ENCODE results near the gene MYCN.
"Not testable (repeated sequence)": the region's sequence is repeated elsewhere in the genome, so short reads cannot be mapped to it uniquely, and the experiment has no call there.

MYCN gene

DNA sequence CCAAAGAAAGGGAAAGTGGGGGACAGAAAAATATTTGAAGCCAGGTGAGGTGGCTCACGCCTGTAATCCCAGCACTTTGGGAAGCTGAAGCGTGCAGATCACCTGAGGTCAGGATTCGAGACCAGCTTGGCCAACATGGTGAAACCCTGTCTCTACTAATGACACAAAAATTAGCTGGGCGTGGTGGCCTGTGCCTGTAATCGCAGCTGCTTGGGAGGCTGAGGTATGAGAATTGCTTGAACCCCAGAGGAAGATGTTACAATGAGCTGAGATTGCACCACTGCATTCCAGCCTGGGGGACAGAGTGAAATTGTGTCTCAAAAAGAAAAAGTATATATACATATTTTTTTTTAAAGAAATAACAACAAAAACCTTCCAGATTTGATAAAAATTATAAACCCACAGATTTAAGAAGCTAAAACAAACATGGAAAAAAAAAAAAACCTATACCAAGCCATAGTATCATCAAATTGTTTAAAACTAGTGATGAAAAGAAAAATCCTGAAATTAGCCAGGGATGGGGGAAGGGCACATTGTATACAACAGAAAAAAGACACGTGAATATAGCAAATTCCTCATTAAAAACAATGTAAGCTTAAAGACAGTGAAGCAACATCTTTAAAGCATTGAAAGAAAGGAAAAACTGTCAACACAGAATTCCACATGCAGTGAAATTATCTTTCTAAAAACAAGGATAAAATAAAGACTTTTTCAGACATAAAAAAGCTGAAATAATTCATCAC lies 40.4 kb upstream of the MYCN start:
- no peaks in the 10 kb centered on the region for H3K27me3 ChIP-seq (ENCODE audit: control insufficient read depth, insufficient read depth, low read length)
- H3K27ac ChIP-seq (ENCODE audit: low read depth, low read length) = no peak overlapping the region
- no peaks in the 10 kb centered on the region for H3K4me1 ChIP-seq (ENCODE audit: control insufficient read depth, insufficient read depth, low read length)
- H3K4me3 ChIP-seq (ENCODE audit: low read length) = no peak overlapping the region
- no peaks in the 10 kb centered on the region for H3K36me3 ChIP-seq (ENCODE audit: control insufficient read depth, insufficient read depth, low read length)
- H3K9ac ChIP-seq (ENCODE audit: low read length) = no peak overlapping the region

DNA sequence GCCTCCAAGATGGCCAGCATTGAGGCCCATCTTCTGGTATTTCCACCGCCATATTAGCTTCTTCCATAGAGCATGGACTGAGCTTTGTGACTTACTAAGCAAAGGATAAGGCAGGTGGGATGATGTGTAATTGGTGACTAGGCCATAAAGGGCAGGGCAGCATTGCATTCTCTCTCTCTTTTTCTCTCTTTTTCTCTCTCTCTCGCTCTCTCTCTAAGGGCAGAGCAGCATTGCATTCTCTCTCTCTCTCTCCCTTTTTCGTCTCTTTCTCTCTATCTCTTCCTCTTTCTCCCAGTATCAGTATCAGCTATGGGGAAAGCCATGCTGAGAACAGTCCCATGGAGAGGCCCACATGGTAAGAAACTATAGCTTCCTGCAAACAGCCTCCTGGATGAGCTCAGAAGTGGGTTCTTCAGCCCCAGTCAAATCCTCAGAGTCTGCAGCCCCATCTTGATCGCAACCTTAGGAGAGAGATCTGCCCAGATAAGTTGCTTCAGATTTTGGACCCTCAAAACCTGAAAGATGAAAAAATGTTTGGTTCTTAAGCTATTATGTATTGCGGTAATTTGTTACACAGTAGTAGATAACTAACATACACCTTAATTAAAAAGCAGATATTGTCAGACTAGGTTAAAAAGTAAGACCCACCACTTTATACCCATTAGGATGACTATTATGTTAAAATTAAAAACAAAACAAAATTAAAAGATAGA lies 39.1 kb upstream of the MYCN start:
- no peaks in the 10 kb centered on the region for H3K27me3 ChIP-seq (ENCODE audit: control insufficient read depth, insufficient read depth, low read length)
- no peak overlapping the region for H3K9ac ChIP-seq (ENCODE audit: low read length)
- no peaks in the 10 kb centered on the region for H3K4me1 ChIP-seq (ENCODE audit: control insufficient read depth, insufficient read depth, low read length)
- H3K36me3 ChIP-seq (ENCODE audit: control insufficient read depth, insufficient read depth, low read length) = no peaks in the 10 kb centered on the region
- no peak overlapping the region for H3K27ac ChIP-seq (ENCODE audit: low read depth, low read length)
- H3K4me3 ChIP-seq (ENCODE audit: low read length) = no peak overlapping the region

DNA sequence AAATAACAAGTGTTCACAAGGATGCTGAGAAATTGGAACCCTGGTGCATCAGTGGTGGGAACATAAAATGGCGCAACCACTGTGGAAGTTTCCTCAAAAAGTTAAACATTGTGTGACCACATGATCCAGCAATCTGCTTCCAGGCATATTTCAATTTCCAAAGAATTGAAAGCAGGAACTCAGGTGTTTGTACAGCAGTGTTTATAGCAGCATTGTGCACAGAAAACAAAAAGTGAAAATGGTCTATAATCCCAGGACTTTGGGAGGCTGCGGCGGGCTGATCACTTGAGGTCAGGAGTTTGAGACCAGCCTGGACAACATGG lies 38.6 kb upstream of the MYCN start:
- no peak overlapping the region for H3K27ac ChIP-seq (ENCODE audit: low read depth, low read length)
- H3K27me3 ChIP-seq (ENCODE audit: control insufficient read depth, insufficient read depth, low read length) = no peaks in the 10 kb centered on the region

GRCh38 chr2:15903910-15904309 lies 36.4 kb upstream of the MYCN start:
- not testable (repeated sequence) for H3K27me3 ChIP-seq (ENCODE audit: control insufficient read depth, insufficient read depth, low read length); H3K4me1 ChIP-seq (ENCODE audit: control insufficient read depth, insufficient read depth, low read length); H3K36me3 ChIP-seq (ENCODE audit: control insufficient read depth, insufficient read depth, low read length); H3K4me3 ChIP-seq (ENCODE audit: low read length); H3K27ac ChIP-seq (ENCODE audit: low read depth, low read length); H3K9ac ChIP-seq (ENCODE audit: low read length)

More for the DNA sequence above, 38.6 kb upstream of the MYCN start:
- H3K9ac ChIP-seq (ENCODE audit: low read length) = no peak overlapping the region
- H3K36me3 ChIP-seq (ENCODE audit: control insufficient read depth, insufficient read depth, low read length) = no peaks in the 10 kb centered on the region
- H3K4me1 ChIP-seq (ENCODE audit: control insufficient read depth, insufficient read depth, low read length) = no peaks in the 10 kb centered on the region
- no peak overlapping the region for H3K4me3 ChIP-seq (ENCODE audit: low read length)

GRCh38 chr2:15905267-15905645 lies 35.1 kb upstream of the MYCN start:
- no peak overlapping the region for H3K9ac ChIP-seq (ENCODE audit: low read length)
- H3K4me1 ChIP-seq (ENCODE audit: control insufficient read depth, insufficient read depth, low read length) = no peaks in the 10 kb centered on the region
- H3K27me3 ChIP-seq (ENCODE audit: control insufficient read depth, insufficient read depth, low read length) = no peaks in the 10 kb centered on the region
- H3K27ac ChIP-seq (ENCODE audit: low read depth, low read length) = no peak overlapping the region
- H3K36me3 ChIP-seq (ENCODE audit: control insufficient read depth, insufficient read depth, low read length) = no peaks in the 10 kb centered on the region
- no peak overlapping the region for H3K4me3 ChIP-seq (ENCODE audit: low read length)

- Histone ChIP-seq H3K36me3 (ENCODE audit: control insufficient read depth, insufficient read depth, low read length) (no peaks in the 10 kb centered on the region), H3K4me1 (ENCODE audit: control insufficient read depth, insufficient read depth, low read length) (no peaks in the 10 kb centered on the region), H3K9ac (ENCODE audit: low read length) (no peak overlapping the region), H3K4me3 (ENCODE audit: low read length) (no peak overlapping the region), H3K27ac (ENCODE audit: low read depth, low read length) (no peak overlapping the region), H3K27me3 (ENCODE audit: control insufficient read depth, insufficient read depth, low read length) (no peaks in the 10 kb centered on the region)
Measured at GRCh38 chr2:15905986-15906491, 34.3 kb upstream of the MYCN start.

DNA sequence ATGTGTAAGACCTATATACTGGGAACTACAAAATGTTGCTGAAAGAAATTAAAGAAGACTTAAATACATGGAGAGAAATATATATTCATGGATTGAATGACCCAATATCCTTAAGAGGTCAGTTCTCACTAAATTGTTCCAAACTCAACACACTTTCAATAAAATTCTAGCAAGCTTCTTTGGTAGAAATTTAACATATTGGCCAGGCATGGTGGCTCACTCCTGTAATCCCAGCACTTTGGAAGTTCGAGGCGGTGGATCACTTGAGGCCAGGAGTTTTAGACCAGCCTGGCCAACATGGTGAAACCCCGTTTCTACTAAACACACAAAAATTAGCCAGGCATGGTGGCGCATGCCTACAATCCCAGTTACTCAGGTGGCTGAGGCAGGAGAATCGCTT lies 33.6 kb upstream of the MYCN start:
- H3K27ac ChIP-seq (ENCODE audit: low read depth, low read length) = no peak overlapping the region
- H3K36me3 ChIP-seq (ENCODE audit: control insufficient read depth, insufficient read depth, low read length) = no peaks in the 10 kb centered on the region
- H3K27me3 ChIP-seq (ENCODE audit: control insufficient read depth, insufficient read depth, low read length) = no peaks in the 10 kb centered on the region
- H3K4me1 ChIP-seq (ENCODE audit: control insufficient read depth, insufficient read depth, low read length) = no peaks in the 10 kb centered on the region
- H3K4me3 ChIP-seq (ENCODE audit: low read length) = no peak overlapping the region
- H3K9ac ChIP-seq (ENCODE audit: low read length) = no peak overlapping the region

- H3K36me3 ChIP-seq (ENCODE audit: control insufficient read depth, insufficient read depth, low read length) = no peaks in the 10 kb centered on the region
- H3K27me3 ChIP-seq (ENCODE audit: control insufficient read depth, insufficient read depth, low read length) = no peaks in the 10 kb centered on the region
- H3K27ac ChIP-seq (ENCODE audit: low read depth, low read length) = no peak overlapping the region
- H3K4me1 ChIP-seq (ENCODE audit: control insufficient read depth, insufficient read depth, low read length) = peaks cover 5% of the 10 kb centered on the region
- H3K9ac ChIP-seq (ENCODE audit: low read length) = no peak overlapping the region
- no peak overlapping the region for H3K4me3 ChIP-seq (ENCODE audit: low read length)
Measured at GRCh38 chr2:15907461-15908324, 32.7 kb upstream of the MYCN start.

- Histone ChIP-seq H3K4me1 (ENCODE audit: control insufficient read depth, insufficient read depth, low read length) (peaks cover 5% of the 10 kb centered on the region), H3K27me3 (ENCODE audit: control insufficient read depth, insufficient read depth, low read length) (no peaks in the 10 kb centered on the region), H3K9ac (ENCODE audit: low read length) (no peak overlapping the region), H3K36me3 (ENCODE audit: control insufficient read depth, insufficient read depth, low read length) (no peaks in the 10 kb centered on the region), H3K27ac (ENCODE audit: low read depth, low read length) (no peak overlapping the region), H3K4me3 (ENCODE audit: low read length) (no peak overlapping the region)
Measured at GRCh38 chr2:15908371-15908770, 32.0 kb upstream of the MYCN start.

DNA sequence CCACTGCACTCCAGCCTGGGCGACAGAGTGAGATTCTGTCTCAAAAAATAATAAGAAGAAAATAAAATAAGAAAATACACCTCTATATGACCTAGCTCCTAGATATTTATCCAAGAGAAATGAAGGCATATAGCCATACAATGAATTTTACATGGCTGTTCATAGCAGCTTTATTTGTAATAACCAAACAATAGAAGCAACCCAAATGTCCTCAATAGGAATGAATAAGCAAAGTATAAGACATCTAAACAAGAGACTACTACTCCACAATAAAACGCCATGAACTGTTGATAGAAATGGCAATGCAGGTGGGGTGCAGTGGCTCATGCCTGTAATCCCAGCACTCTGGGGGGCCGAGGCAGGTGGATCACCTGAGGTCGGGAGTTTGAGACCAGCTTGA lies 31.2 kb upstream of the MYCN start:
- no peaks in the 10 kb centered on the region for H3K36me3 ChIP-seq (ENCODE audit: control insufficient read depth, insufficient read depth, low read length)
- no peak overlapping the region for H3K9ac ChIP-seq (ENCODE audit: low read length)
- no peaks in the 10 kb centered on the region for H3K27me3 ChIP-seq (ENCODE audit: control insufficient read depth, insufficient read depth, low read length)
- H3K4me3 ChIP-seq (ENCODE audit: low read length) = no peak overlapping the region
- H3K4me1 ChIP-seq (ENCODE audit: control insufficient read depth, insufficient read depth, low read length) = peaks cover 5% of the 10 kb centered on the region
- no peak overlapping the region for H3K27ac ChIP-seq (ENCODE audit: low read depth, low read length)

GRCh38 chr2:15909736-15910135 lies 30.6 kb upstream of the MYCN start:
- H3K4me1 ChIP-seq (ENCODE audit: control insufficient read depth, insufficient read depth, low read length) = peaks cover 5% of the 10 kb centered on the region
- no peaks in the 10 kb centered on the region for H3K27me3 ChIP-seq (ENCODE audit: control insufficient read depth, insufficient read depth, low read length)
- H3K27ac ChIP-seq (ENCODE audit: low read depth, low read length) = no peak overlapping the region
- no peak overlapping the region for H3K9ac ChIP-seq (ENCODE audit: low read length)
- H3K4me3 ChIP-seq (ENCODE audit: low read length) = no peak overlapping the region
- H3K36me3 ChIP-seq (ENCODE audit: control insufficient read depth, insufficient read depth, low read length) = no peaks in the 10 kb centered on the region

DNA sequence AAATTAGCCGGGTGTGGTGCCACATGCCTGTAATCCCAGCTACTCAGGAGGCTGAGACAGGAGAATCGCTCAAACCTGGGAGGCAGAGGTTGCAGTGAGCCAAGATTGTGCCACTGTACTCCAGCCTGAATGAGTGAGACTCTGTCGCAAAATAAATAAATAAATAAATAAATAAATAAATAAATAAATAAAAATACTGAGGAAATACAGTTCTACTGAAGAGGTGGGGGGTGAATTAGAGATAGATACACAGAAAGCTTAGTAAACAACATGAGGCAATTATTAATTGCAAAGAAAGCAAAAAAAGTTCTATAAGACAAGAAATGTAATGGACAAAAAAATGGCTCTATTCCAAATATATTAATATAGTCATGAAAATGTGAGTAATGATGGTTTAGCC lies 29.1 kb upstream of the MYCN start:
- not testable (repeated sequence) for H3K36me3 ChIP-seq (ENCODE audit: control insufficient read depth, insufficient read depth, low read length); H3K27me3 ChIP-seq (ENCODE audit: control insufficient read depth, insufficient read depth, low read length); H3K4me1 ChIP-seq (ENCODE audit: control insufficient read depth, insufficient read depth, low read length); H3K9ac ChIP-seq (ENCODE audit: low read length); H3K27ac ChIP-seq (ENCODE audit: low read depth, low read length); H3K4me3 ChIP-seq (ENCODE audit: low read length)

Measured in rectal smooth muscle tissue (tissue), 1 donor.